Osteoblast (primary cell): ENCODE measurements around the gene CBFB. TPM values are rescaled to one million over a fixed set of nuclear protein-coding genes. Genes with fewer than 3 reads are reported as not detected.

Experiments used
- DNase-seq: peaks from one replicate; pipeline ENCODE4 v3.0.0; 2011; ENCODE audit warnings: low spot score, mixed read lengths; ENCODE audit not compliant: insufficient read length; ENCODE audit errors: missing footprints
- H2AFZ ChIP-seq: 2 replicates; pipeline ENCODE4 v1.6.0; 2011; ENCODE audit warnings: mild to moderate bottlenecking, low read length
- H3K27ac ChIP-seq: 2 replicates; pipeline ENCODE4 v1.5.1; 2011; ENCODE audit warnings: mild to moderate bottlenecking, low read depth, low read length, moderate library complexity
- H3K27me3 ChIP-seq: 2 replicates; pipeline ENCODE4 v1.6.0; 2012; ENCODE audit warnings: mild to moderate bottlenecking, control low read depth, inconsistent platforms, low read length, moderate library complexity; ENCODE audit not compliant: insufficient read depth
- H3K36me3 ChIP-seq: 2 replicates; pipeline ENCODE4 v1.5.1; 2011; ENCODE audit warnings: mild to moderate bottlenecking, low read length, control low read depth, moderate library complexity; ENCODE audit not compliant: insufficient read depth
- H3K4me1 ChIP-seq: 2 replicates; pipeline ENCODE4 v1.5.1; 2011; ENCODE audit warnings: mild to moderate bottlenecking, low read length, control low read depth, moderate library complexity; ENCODE audit not compliant: insufficient read depth
- H3K4me2 ChIP-seq: 2 replicates; pipeline ENCODE4 v1.6.0; 2011; ENCODE audit warnings: mild to moderate bottlenecking, low read length; ENCODE audit not compliant: insufficient read depth
- H3K4me3 ChIP-seq: fragments of 200-600 bp; sonication (generic); 3 replicates; pipeline ENCODE4 v1.5.1; 2012; ENCODE audit warnings: mild to moderate bottlenecking, low read length, inconsistent platforms; ENCODE audit not compliant: insufficient read depth
- H3K79me2 ChIP-seq: 2 replicates; pipeline ENCODE4 v1.6.0; 2012; ENCODE audit warnings: mild to moderate bottlenecking, low read length, control low read depth, inconsistent platforms; ENCODE audit not compliant: insufficient read depth
- H3K9me3 ChIP-seq: 2 replicates; pipeline ENCODE4 v1.5.1; 2011; ENCODE audit warnings: low read depth, low read length, control low read depth
- H4K20me1 ChIP-seq: 2 replicates; pipeline ENCODE4 v1.6.0; 2012; ENCODE audit warnings: mild to moderate bottlenecking, low read length, control low read depth; ENCODE audit not compliant: insufficient read depth
- CTCF ChIP-seq: IDR thresholded peaks from 2 replicates; pipeline ENCODE4 v1.5.1; 2011; ENCODE audit warnings: mild to moderate bottlenecking, low read depth, low read length, moderate library complexity; ENCODE audit errors: extremely low read depth
- total RNA-seq: library from RNA; depleted of rRNA; stranded (reverse); fragments of >200 nt; gene quantifications from 2 replicates; pipeline ENCODE4 v1.2.3, GENCODE V29; 2012

The CBFB gene
- total RNA-seq, 1 donor: 63.0 TPM

- H3K4me3 ChIP-seq: no peak overlapping the region
- no peak for TF ChIP-seq CTCF
- H3K4me2 ChIP-seq: peak overlapping the region; percentile 46
- H3K4me1 ChIP-seq: peaks cover 11% of the 10 kb centered on the region
- H3K36me3 ChIP-seq: peaks cover 23% of the 10 kb centered on the region
- peaks cover 5% of the 10 kb centered on the region for H4K20me1 ChIP-seq
- H3K27me3 ChIP-seq: no peaks in the 10 kb centered on the region
- peak; percentile 69 for DNase-seq
- H3K79me2 ChIP-seq: peaks cover 80% of the 10 kb centered on the region
- no peak overlapping the region for H2AFZ ChIP-seq
- H3K27ac ChIP-seq: peak overlapping the region; percentile 19
- H3K9me3 ChIP-seq: no peaks in the 10 kb centered on the region
Observed at GRCh38 chr16:67050796-67051195, 21.8 kb downstream of the CBFB start.

- Histone ChIP-seq H3K9me3 (no peaks in the 10 kb centered on the region), H3K79me2 (peaks cover 75% of the 10 kb centered on the region), H3K27me3 (no peaks in the 10 kb centered on the region), H3K4me2 (no peak overlapping the region), H3K36me3 (peaks cover 13% of the 10 kb centered on the region), H3K27ac (no peak overlapping the region), H3K4me1 (peaks cover 21% of the 10 kb centered on the region), H2AFZ (no peak overlapping the region), H4K20me1 (peaks cover 8% of the 10 kb centered on the region), H3K4me3 (no peak overlapping the region)
- no peak for TF ChIP-seq CTCF
- no peak for DNase-seq
Observed at GRCh38 chr16:67052399-67052798, 23.4 kb downstream of the CBFB start.

- no peak for TF ChIP-seq CTCF
- Histone ChIP-seq H2AFZ (no peak overlapping the region), H3K27ac (peak overlapping the region; percentile 13), H3K9me3 (no peaks in the 10 kb centered on the region), H3K27me3 (no peaks in the 10 kb centered on the region), H3K4me3 (no peak overlapping the region), H4K20me1 (peaks cover 8% of the 10 kb centered on the region), H3K79me2 (peaks cover 78% of the 10 kb centered on the region), H3K36me3 (peaks cover 13% of the 10 kb centered on the region), H3K4me2 (no peak overlapping the region), H3K4me1 (peaks cover 21% of the 10 kb centered on the region)
- no peak for DNase-seq
Observed at GRCh38 chr16:67053767-67054334, 24.9 kb downstream of the CBFB start.

DNA sequence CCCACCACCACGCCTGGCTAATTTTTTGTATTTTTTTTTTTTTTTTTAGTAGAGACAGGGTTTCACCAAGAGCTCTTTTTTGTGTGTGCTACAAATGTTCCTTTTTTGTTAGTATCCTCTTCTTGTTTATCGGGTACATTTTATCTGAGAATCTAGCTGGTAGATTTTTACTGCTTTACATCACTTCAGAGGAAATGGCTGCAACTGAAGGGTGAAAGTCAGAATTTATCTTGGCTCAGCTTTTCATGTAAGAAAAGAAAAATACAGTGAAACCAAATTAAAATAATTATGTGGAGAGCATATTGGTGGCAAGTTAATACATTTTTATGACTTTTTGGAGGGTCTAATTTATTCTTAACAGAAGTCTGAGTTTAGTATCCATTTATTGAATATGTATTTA, 26.0 kb downstream of the CBFB start:
- no peak for TF ChIP-seq CTCF
- H3K36me3 ChIP-seq: peaks cover 13% of the 10 kb centered on the region
- no peak for DNase-seq
- H3K4me1 ChIP-seq: peaks cover 21% of the 10 kb centered on the region
- H3K4me3 ChIP-seq: no peak overlapping the region
- no peaks in the 10 kb centered on the region for H3K9me3 ChIP-seq
- H3K79me2 ChIP-seq: peaks cover 78% of the 10 kb centered on the region
- H4K20me1 ChIP-seq: peaks cover 8% of the 10 kb centered on the region
- peak overlapping the region; percentile 84 for H3K27ac ChIP-seq
- H3K4me2 ChIP-seq: no peak overlapping the region
- no peaks in the 10 kb centered on the region for H3K27me3 ChIP-seq
- no peak overlapping the region for H2AFZ ChIP-seq
